ENCODE results near the gene INPP5E.

Gene INPP5E

DNA sequence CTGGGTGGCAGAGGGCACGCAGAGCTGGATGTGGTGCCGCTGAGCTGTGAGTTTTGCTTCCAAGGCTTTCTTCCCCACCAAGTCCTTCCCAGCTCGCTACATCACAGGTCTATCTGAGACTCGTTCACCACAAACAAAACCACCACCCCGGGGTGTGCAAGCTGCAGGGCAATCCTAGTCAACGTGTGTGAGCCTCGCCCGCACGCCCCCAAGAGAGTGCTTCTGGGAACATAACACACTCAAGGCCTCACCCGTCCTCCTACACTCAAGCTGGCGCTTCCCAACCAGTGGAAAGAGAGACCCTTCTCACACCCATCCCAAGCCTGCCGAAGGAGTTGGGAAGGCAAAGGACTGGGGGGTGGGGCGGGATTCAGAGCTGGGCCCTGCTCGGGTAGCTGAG is 50.2 kb downstream of the INPP5E start:
- TF ChIP-seq, protein P1, sequence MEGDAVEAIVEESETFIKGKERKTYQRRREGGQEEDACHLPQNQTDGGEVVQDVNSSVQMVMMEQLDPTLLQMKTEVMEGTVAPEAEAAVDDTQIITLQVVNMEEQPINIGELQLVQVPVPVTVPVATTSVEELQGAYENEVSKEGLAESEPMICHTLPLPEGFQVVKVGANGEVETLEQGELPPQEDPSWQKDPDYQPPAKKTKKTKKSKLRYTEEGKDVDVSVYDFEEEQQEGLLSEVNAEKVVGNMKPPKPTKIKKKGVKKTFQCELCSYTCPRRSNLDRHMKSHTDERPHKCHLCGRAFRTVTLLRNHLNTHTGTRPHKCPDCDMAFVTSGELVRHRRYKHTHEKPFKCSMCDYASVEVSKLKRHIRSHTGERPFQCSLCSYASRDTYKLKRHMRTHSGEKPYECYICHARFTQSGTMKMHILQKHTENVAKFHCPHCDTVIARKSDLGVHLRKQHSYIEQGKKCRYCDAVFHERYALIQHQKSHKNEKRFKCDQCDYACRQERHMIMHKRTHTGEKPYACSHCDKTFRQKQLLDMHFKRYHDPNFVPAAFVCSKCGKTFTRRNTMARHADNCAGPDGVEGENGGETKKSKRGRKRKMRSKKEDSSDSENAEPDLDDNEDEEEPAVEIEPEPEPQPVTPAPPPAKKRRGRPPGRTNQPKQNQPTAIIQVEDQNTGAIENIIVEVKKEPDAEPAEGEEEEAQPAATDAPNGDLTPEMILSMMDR (IDR thresholded peaks at IDR 0.05), result no peak
- TF ChIP-seq ZFX (IDR thresholded peaks at IDR 0.05; ENCODE audit: borderline replicate concordance), result no peak
- no peak overlapping the region for H3K27ac ChIP-seq

DNA sequence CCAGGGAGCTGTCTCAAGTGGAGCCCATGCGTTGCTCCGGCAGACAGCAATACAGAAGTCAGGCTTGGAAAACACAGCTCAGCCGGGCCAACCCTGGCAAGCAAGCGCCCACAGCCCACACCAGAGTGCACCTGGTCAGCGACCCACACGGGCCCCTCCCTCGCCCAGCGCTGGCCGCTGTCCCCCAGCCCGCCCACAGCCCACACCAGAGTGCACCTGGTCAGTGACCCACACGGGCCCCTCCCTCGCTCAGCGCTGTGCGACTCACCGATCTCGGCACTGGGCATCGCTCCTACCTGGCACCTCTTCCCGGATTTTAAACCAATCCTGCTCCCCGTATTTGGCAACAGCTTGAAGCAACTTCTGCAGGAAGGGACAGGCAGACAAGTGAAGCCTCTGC is 52.4 kb downstream of the INPP5E start:
- no peak overlapping the region for H3K27ac ChIP-seq
- TF ChIP-seq, protein P1 (IDR thresholded peaks at IDR 0.05), result no peak
- TF ChIP-seq ZFX (IDR thresholded peaks at IDR 0.05; ENCODE audit: borderline replicate concordance), result no peak

DNA sequence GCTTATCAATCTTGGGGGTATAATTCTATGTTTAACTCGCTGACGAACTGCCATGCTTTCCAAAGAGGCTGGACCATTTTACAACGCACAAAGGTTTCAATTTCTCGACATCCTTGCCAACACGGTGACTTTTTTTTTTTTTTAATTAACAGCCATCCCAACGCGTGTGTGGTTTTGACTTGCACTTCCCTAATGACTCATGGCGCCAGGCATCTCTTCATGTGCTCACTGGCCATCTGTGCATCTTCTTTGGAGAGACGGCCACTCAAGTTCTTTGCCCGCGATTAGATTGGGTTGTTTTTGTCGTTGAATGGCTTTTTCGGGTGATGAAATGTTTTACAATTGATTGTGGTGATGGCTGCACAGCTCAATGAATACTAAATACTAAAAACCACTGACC is 53.6 kb downstream of the INPP5E start:
- no peak overlapping the region for H3K27ac ChIP-seq
- TF ChIP-seq, protein P1 (IDR thresholded peaks at IDR 0.05), result no peak
- no peak for TF ChIP-seq ZFX (IDR thresholded peaks at IDR 0.05; ENCODE audit: borderline replicate concordance)

DNA sequence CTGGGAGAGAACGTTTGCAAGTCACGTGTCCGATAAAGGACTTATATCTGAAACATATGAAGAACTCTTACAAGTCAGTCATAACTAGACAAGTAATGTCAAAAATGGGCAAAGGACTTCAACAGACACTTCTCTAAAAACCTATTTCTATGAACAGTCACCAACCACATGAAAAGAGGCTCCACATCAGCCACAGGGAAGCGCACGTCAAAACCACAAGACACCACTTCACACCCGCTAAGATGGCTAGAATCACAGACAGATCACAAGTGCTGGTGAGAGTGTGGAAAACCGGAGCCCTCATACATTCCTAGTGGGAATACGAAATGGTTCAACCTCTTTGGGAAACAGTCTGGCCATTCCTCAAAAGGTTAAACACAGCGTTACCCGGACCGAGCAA is 54.6 kb downstream of the INPP5E start:
- H3K27ac ChIP-seq, result no peak overlapping the region
- TF ChIP-seq ZFX (IDR thresholded peaks at IDR 0.05; ENCODE audit: borderline replicate concordance), result no peak
- TF ChIP-seq, protein P1 (IDR thresholded peaks at IDR 0.05), result no peak

DNA sequence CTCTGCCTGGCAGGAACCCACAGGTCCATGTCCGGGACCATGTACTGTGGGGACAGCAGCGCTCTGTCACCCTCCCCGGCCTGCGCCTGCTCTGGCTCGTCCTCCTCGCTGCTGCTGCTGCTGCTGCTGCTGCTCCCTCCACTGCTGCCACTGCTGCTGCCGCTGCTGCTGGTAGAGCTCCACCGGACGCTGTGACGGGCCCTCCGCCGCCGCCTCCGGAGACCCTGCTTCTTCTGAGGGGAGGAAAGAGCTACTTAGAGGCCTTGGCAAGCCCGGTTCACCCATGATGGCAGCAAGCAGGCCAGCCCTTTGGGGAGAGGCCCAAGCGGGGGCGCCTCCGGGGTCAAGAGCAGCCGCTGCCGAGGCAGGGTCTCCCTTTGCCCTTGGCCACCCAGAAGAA is 56.2 kb downstream of the INPP5E start:
- H3K27ac ChIP-seq, result no peak overlapping the region
- no peak for TF ChIP-seq ZFX (IDR thresholded peaks at IDR 0.05; ENCODE audit: borderline replicate concordance)
- TF ChIP-seq, protein P1 (IDR thresholded peaks at IDR 0.05), result no peak

DNA sequence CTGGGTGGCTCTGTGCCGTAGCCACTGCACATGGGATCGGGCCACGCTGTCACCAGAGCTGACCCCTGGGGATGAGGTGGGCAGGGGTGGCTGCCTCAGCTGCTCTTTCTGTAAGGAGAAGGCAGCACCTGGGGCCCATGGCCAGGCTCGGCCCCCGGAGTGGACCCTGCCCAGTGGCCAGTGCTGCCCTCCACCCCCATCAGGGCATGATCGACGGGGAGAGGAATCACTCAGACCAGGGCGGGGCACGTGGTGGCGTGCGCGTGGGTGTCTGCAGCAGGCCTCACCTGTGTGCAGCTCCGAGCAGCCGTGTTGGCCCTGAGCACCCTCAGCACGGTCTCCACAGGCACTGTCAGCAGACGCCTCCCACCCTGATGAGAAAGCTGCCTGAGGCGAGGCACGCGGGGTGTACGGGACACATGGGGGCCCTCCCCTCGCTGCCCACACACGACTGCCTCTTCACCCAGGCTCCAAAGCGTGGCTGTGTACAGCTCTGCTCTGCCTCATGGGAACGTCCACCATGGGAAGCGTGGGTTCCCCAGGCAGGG is 57.6 kb downstream of the INPP5E start:
- TF ChIP-seq, protein P1 (IDR thresholded peaks at IDR 0.05), result no peak
- no peak for TF ChIP-seq ZFX (IDR thresholded peaks at IDR 0.05; ENCODE audit: borderline replicate concordance)
- H3K27ac ChIP-seq, result no peak overlapping the region

DNA sequence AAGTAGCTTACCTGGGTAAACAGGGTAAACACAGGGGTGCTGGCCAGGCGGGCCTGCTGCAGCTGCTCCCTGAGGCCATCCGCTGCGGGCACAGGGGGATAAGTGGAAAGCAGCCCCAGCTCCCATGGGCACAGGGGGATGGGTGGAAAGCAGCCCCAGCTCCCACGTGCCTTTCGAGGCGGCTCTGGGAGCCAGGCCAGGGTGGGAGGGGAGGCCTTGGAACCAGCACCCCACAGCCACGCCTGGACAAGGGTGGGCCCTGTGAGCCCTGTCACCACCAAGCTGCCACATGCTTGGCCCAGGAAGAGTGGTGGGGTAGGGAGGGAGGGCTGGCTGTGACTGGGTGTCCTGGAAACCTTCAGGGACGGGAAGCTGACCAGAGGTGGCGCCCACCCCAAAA is 58.3 kb downstream of the INPP5E start:
- H3K27ac ChIP-seq, result no peak overlapping the region
- no peak for TF ChIP-seq ZFX (IDR thresholded peaks at IDR 0.05; ENCODE audit: borderline replicate concordance)
- TF ChIP-seq, protein P1 (IDR thresholded peaks at IDR 0.05), result no peak
